HuH-7.5 (cell line): Measurements from ENCODE around the gene EPS15.
"Not testable (repeated sequence)": the region's sequence is repeated elsewhere in the genome, so short reads cannot be mapped to it uniquely, and the experiment has no call there.

Experiments used
- DNase-seq: peaks from one replicate; pipeline ENCODE4 v3.0.0; 2011; ENCODE audit warnings: low spot score

The EPS15 gene

GRCh38 chr1:51464828-51465227 lies 54.2 kb downstream of the EPS15 start:
- no peak for DNase-seq

DNA sequence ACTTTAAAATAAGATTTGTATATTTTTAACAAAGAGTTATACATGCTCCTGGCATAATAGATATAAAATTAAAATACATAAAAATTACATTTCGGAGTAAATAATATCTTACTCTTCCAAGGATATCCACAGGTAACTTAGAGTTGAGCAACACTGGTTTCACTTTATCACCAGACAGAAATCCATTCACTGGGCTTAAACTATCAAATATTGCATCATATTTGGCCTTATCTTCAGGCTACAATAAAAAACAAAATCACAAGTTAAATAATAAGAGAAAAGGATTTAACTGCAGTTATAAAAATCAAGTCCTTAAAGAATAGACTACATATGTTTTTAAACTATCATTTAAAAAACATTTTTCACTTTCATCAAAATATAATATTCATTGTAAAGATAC lies 55.5 kb downstream of the EPS15 start:
- no peak for DNase-seq

- not testable (repeated sequence) for DNase-seq
Measured at GRCh38 chr1:51462289-51462688, 56.8 kb downstream of the EPS15 start.

- DNase-seq: no peak
Measured at GRCh38 chr1:51454554-51454953, 64.5 kb downstream of the EPS15 start.

- no peak for DNase-seq
Measured at GRCh38 chr1:51453010-51453409, 66.1 kb downstream of the EPS15 start.

DNA sequence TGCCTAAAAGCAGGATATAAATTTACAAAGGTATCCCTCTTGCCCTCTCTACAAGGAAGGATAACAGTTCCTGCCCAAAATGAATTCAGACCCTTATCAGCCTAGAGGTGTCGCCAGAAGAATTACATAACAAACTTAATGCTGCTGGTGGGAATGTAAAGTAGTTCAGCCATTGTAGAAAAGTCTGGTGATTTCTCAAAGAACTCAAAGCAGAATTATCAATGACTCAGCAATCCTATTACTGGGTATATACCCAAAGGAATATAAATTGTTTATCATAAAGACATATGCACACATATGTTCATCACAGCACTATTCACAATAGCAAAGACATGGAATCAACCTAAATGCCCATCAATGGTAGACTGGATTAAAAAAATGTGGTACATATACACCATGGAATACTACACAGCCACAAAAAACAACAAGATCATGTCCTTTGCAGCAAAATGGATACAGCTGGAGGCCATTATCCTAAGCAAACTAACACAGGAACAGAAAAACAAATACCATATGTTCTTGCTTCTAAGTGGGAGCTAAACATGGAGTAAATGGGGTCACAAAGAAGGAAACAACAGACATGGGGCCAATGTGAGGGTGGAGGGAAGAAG lies 70.1 kb downstream of the EPS15 start:
- DNase-seq: not testable (repeated sequence)

DNA sequence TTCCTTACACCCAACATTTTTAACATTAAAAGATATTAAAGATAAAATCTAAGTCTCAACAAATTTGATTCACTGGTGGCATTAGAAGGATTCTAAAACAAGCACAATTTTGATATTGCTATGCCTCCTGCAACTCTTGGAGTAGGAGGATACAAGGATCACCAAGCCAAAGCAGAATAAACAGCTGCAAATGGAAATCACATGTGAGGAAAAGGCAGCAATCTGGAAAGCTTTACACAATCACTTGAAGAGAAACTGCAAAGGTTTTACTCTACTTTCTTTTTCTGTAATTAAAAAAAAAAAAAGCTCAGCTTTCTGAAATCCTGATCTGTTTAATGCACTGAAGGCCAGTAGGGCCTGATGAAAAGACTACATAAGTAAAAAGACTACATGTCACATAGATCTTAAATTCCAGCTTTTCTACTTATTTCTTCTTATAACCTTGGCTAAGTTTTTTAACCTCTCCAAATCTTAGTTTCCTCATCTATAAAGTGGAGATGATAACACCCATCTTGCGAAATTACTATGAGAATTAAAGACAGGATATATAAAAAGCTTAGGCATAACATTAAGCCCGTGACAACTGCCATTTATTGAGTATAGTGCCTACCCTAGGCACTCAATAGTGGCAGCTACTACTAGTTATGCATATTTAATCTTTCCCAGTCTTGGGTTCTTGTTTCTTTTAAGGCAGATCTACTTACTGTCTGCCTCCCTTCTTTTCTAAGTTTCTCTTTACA lies 73.5 kb downstream of the EPS15 start:
- no peak for DNase-seq

DNA sequence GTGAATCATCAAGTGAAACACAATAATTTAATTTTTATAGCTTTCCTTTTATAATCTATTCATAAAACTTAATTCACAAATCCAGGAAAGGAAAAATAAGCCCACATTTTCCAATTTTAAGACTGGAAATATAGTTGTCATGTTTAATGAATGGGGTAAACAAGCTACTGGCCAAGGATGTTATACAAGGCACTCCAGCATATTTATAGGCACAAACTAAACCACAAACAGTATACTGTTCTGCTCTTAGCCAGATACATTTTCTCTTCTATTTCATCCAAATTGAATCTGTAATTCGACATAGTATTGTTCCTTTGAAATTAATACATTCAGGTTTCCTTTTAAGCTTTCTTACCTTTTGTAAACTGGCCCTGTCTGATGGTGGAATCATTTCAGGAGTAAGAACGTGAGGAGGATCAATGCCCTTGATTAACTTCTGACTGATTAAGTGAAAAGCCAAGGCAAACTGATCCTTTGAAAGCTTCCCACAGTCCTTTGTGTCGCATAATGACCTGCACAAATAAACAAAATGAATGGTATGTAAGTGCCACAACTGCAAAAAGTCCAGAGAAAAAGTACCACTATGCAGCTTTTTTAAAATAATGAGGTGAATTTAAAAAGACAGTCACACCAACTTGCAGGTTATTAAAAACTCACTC lies 74.4 kb downstream of the EPS15 start:
- no peak for DNase-seq

GRCh38 chr1:51444096-51444495 lies 75.0 kb downstream of the EPS15 start:
- no peak for DNase-seq

- no peak for DNase-seq
Measured at GRCh38 chr1:51443555-51443954, 75.5 kb downstream of the EPS15 start.

DNA sequence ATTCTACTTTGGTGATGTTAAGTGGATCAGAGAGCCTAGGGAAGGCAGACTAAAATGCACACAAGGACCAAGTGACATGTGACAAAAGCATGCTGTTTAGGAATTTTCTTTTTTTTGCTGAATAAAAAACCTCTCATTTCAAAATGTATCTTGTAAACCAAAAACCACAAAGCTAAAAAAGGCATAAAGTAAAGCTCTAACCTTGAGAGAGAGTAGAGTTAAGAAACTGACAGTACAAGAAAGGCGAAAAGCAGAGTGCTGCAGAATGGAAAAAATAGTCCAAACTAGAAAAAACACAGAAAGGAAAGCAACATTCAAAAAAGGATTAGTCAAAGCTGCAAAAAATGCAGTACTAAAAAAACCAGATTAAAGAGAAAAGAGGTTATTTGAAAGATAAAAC lies 76.5 kb downstream of the EPS15 start:
- DNase-seq: no peak

GRCh38 chr1:51442198-51442597 lies 76.9 kb downstream of the EPS15 start:
- no peak for DNase-seq

DNA sequence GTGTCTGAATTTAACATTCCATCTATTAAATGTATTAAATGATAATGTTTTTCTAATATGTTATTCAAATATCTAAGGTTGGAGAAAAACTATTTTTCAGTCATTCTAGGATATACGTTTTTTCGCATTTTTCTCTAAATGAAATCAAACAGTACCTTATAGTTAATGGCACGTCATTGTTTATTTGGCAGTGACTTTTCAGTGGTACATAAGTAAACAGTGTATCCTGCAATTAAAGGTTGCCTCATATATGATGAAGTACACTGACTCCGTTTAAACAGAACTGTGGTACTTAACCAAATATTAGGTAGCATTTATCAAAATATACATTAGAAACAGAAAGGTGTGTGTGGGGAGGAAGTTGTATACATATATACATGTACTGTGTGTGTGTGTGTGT lies 79.2 kb downstream of the EPS15 start:
- DNase-seq: no peak

GRCh38 chr1:51439053-51439452 lies 80.0 kb downstream of the EPS15 start:
- no peak for DNase-seq

- not testable (repeated sequence) for DNase-seq
Measured at GRCh38 chr1:51437391-51437790, 81.7 kb downstream of the EPS15 start.

DNA sequence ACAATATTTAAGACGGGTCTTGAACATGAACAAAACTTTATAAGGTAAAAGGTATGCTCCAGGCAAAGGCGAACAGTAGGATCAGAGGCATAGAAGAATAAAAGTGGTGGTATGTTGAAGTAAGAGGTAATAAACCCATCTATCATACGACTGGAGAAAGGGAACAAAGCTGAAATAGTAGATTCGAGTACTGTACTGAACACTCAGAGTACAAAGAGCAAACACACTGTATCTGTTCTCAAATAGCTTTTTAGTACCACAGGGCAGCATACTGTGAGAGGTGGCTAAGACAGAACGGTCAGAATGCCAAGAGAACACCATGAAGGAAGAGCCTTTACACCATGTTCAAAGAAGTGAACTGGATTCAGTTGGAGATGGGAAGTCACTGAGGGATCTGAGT lies 83.2 kb downstream of the EPS15 start:
- DNase-seq: no peak

- no peak for DNase-seq
Measured at GRCh38 chr1:51433972-51434510, 85.0 kb downstream of the EPS15 start.

GRCh38 chr1:51433269-51433971 lies 85.6 kb downstream of the EPS15 start:
- DNase-seq: no peak

- DNase-seq: no peak
Measured at GRCh38 chr1:51432146-51432545, 86.9 kb downstream of the EPS15 start.

- DNase-seq: no peak
Measured at GRCh38 chr1:51427438-51427837, 91.6 kb downstream of the EPS15 start.

- DNase-seq: no peak
Measured at GRCh38 chr1:51425955-51426354, 93.1 kb downstream of the EPS15 start.

DNA sequence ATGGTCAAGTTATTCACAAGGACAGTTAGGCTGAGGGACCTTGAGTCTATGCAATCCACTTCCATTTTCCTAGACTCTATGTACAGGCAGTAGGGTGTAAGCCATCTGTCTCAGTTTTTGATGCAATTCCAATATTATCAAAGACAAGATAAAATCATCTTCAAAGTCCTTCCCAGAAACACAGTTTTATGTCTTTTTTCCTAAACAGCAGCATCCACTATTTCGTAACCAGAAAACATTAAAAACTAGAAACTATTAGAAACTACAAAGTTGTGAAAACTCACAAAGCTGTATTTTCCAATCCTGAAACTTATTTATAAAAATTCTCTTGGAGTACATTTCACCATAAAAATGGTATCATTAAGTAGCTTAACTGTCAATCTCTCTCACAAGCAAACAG lies 93.8 kb downstream of the EPS15 start:
- DNase-seq: no peak
